ENCODE data around the gene NPAS3. TPM values are rescaled to one million over a fixed set of nuclear protein-coding genes. Genes with fewer than 3 reads are reported as not detected.

NPAS3 gene
- total RNA-seq, 1 experiment from 2014 or later = not detected

GRCh38 chr14:33567731-33568130 lies 629.1 kb downstream of the NPAS3 start:
- Histone ChIP-seq H3K36me3 (ENCODE audit: control insufficient read depth in 1 of 2, insufficient read depth in 2 of 2, low read length in 2 of 2) (no peaks in the 10 kb centered on the region), H3K9ac (ENCODE audit: low read length) (no peak overlapping the region), H3K27ac (ENCODE audit: low read depth, low read length) (no peak overlapping the region), H3K79me2 (ENCODE audit: insufficient read depth, low read length) (no peaks in the 10 kb centered on the region), H3K4me3 (replicated peaks in 1 of 2; ENCODE audit: low read depth in 1 of 2, low read length in 2 of 2) (no peak overlapping the region), H3K4me2 (ENCODE audit: low read length) (no peak overlapping the region), H3K4me1 (ENCODE audit: control insufficient read depth in 1 of 2, insufficient read depth in 2 of 2, low read length in 2 of 2) (no peaks in the 10 kb centered on the region), H3K9me3 (ENCODE audit: control insufficient read depth in 1 of 2, insufficient read depth in 1 of 2, low read depth in 1 of 2, low read length in 2 of 2) (no peaks in the 10 kb centered on the region), H3K27me3 (ENCODE audit: insufficient read depth, low read length) (no peaks in the 10 kb centered on the region; the same call in 1 of the 2 replicates), H2AFZ (ENCODE audit: low read depth, low read length, poor library complexity, severe bottlenecking) (no peak overlapping the region), H4K20me1 (ENCODE audit: insufficient read depth) (no peaks in the 10 kb centered on the region), H3K9me2 (ENCODE audit: insufficient read depth) (no peaks in the 10 kb centered on the region)
- TF ChIP-seq ATF3 (IDR thresholded peaks at IDR 0.05) (no peak), RAD21 (IDR thresholded peaks at IDR 0.05; ENCODE audit: low read depth) (no peak), ZBTB33 (IDR thresholded peaks at IDR 0.05; ENCODE audit: extremely low read depth, insufficient replicate concordance, low read length) (no peak), MAX (IDR thresholded peaks at IDR 0.05) (no peak), FOSL1 (IDR thresholded peaks at IDR 0.05; ENCODE audit: low read depth) (no peak), CEBPB (IDR thresholded peaks at IDR 0.05; ENCODE audit: low read depth) (no peak), ZFX (IDR thresholded peaks at IDR 0.05) (no peak), EZH2phosphoT487 (IDR thresholded peaks at IDR 0.05; ENCODE audit: borderline replicate concordance) (no peak), POLR2A (IDR thresholded peaks at IDR 0.05; ENCODE audit: borderline replicate concordance, extremely low read depth, insufficient read depth, insufficient read length) (no peak), ELF1 (IDR thresholded peaks at IDR 0.05; ENCODE audit: borderline replicate concordance, low read depth) (no peak), POLR2AphosphoS5 (IDR thresholded peaks at IDR 0.05; ENCODE audit: low read depth, low read length) (no peak), TCF7L2 (IDR thresholded peaks at IDR 0.05; ENCODE audit: borderline replicate concordance, extremely low read depth, insufficient read depth, insufficient read length) (no peak), SP1 (IDR thresholded peaks at IDR 0.05; ENCODE audit: low read depth) (no peak), CBX3 (IDR thresholded peaks at IDR 0.05; ENCODE audit: low read depth) (no peak), REST (IDR thresholded peaks at IDR 0.05; ENCODE audit: low read depth) (no peak)
- DNase-seq (ENCODE audit: low read depth, low spot score) (no peak), ATAC-seq (no peak)
- BruUV-seq (replicated peaks) = no TSS peak
- ChIA-PET POLR2A (no interaction called here), RAD21 (ENCODE audit: low non-redundant PET in 1 of 2, low total read pairs in 2 of 2, uncharacterized antibody in 2 of 2, unreplicated experiment in 2 of 2) (no interaction called here), CTCF (no interaction called here)
- intact Hi-C loops (cut with micrococcal nuclease) = no loop called here
